ENCODE data around the gene ZP4. TPM values are rescaled to one million over a fixed set of nuclear protein-coding genes. Genes with fewer than 3 reads are reported as not detected.
"Not testable (repeated sequence)": the region's sequence is repeated elsewhere in the genome, so short reads cannot be mapped to it uniquely, and the experiment has no call there.

ZP4 gene
- total RNA-seq, 1 experiment from 2014 or later = not detected

GRCh38 chr1:237852342-237852741 lies 38.4 kb downstream of the ZP4 start:
- Histone ChIP-seq H3K27me3 (replicated peaks; ENCODE audit: insufficient read depth, low read depth, low read length, poor library complexity) (no peaks in the 10 kb centered on the region), H3K27ac (ENCODE audit: low read depth, low read length, poor library complexity, severe bottlenecking) (no peak overlapping the region), H3K4me3 (ENCODE audit: low read depth, low read length, poor library complexity, severe bottlenecking) (no peak overlapping the region), H3K4me1 (ENCODE audit: insufficient read depth, low read length, poor library complexity, severe bottlenecking) (no peaks in the 10 kb centered on the region), H3K36me3 (ENCODE audit: insufficient read depth, low read length, poor library complexity, severe bottlenecking) (no peaks in the 10 kb centered on the region), H3K9me3 (ENCODE audit: low read depth, low read length, poor library complexity, severe bottlenecking) (no peaks in the 10 kb centered on the region)
- intact Hi-C loops (cut with micrococcal nuclease; ENCODE audit: unreplicated experiment) = loop anchor here (5.0 to 10.0 kb wide), 2 partner anchors 392 to 1100 kb away; no protein-coding TSS in a partner anchor
- no TSS peak for BruUV-seq (replicated peaks)
- ChIA-PET CTCF (no interaction called here), POLR2A (ENCODE audit: low non-redundant PET) (no interaction called here)
- TF ChIP-seq EZH2 (IDR thresholded peaks at IDR 0.05; ENCODE audit: borderline replicate concordance, low read depth, low read length, poor library complexity, severe bottlenecking) = no peak
- no peak for DNase-seq (ENCODE audit: low spot score)

GRCh38 chr1:237851210-237851845 lies 39.4 kb downstream of the ZP4 start:
- Histone ChIP-seq H3K4me3 (ENCODE audit: low read depth, low read length, poor library complexity, severe bottlenecking) (no peak overlapping the region), H3K9me3 (ENCODE audit: low read depth, low read length, poor library complexity, severe bottlenecking) (no peaks in the 10 kb centered on the region), H3K27me3 (replicated peaks; ENCODE audit: insufficient read depth, low read depth, low read length, poor library complexity) (no peaks in the 10 kb centered on the region), H3K4me1 (ENCODE audit: insufficient read depth, low read length, poor library complexity, severe bottlenecking) (no peaks in the 10 kb centered on the region), H3K36me3 (ENCODE audit: insufficient read depth, low read length, poor library complexity, severe bottlenecking) (no peaks in the 10 kb centered on the region), H3K27ac (ENCODE audit: low read depth, low read length, poor library complexity, severe bottlenecking) (no peak overlapping the region)
- DNase-seq (ENCODE audit: low spot score) = peak; percentile 65
- ChIA-PET CTCF (interaction anchor here (0.5 to 1.0 kb wide), 3 partner anchors 12 to 38 kb away, joined by 3 to 5 read pairs (median 4); no protein-coding TSS in a partner anchor), POLR2A (ENCODE audit: low non-redundant PET) (no interaction called here)
- no TSS peak for BruUV-seq (replicated peaks)
- TF ChIP-seq CTCF (conservative IDR thresholded peaks at IDR 0.05; ENCODE audit: low read depth, low read length) = peak; percentile 71
- TF ChIP-seq EZH2 (IDR thresholded peaks at IDR 0.05; ENCODE audit: borderline replicate concordance, low read depth, low read length, poor library complexity, severe bottlenecking) = no peak
- intact Hi-C loops (cut with micrococcal nuclease; ENCODE audit: unreplicated experiment) = loop anchor here (5.0 to 10.0 kb wide), 2 partner anchors 393 to 1101 kb away; no protein-coding TSS in a partner anchor

- H3K4me3 ChIP-seq (ENCODE audit: low read depth, low read length, poor library complexity, severe bottlenecking); H3K27ac ChIP-seq (ENCODE audit: low read depth, low read length, poor library complexity, severe bottlenecking); H3K4me1 ChIP-seq (ENCODE audit: insufficient read depth, low read length, poor library complexity, severe bottlenecking); H3K27me3 ChIP-seq (replicated peaks; ENCODE audit: insufficient read depth, low read depth, low read length, poor library complexity); POLR2A ChIA-PET (ENCODE audit: low non-redundant PET); H3K36me3 ChIP-seq (ENCODE audit: insufficient read depth, low read length, poor library complexity, severe bottlenecking); intact Hi-C loops (cut with micrococcal nuclease; ENCODE audit: unreplicated experiment); BruUV-seq (replicated peaks); H3K9me3 ChIP-seq (ENCODE audit: low read depth, low read length, poor library complexity, severe bottlenecking); DNase-seq (ENCODE audit: low spot score); CTCF ChIA-PET: not testable (repeated sequence)
These were observed 47.2 kb downstream of the ZP4 start for GRCh38 chr1:237843516-237843915.

GRCh38 chr1:237841485-237841884 lies 49.2 kb downstream of the ZP4 start:
- no peaks in the 10 kb centered on the region for H3K4me1 ChIP-seq (ENCODE audit: insufficient read depth, low read length, poor library complexity, severe bottlenecking)
- CTCF ChIA-PET = no interaction called here
- intact Hi-C loops (cut with micrococcal nuclease; ENCODE audit: unreplicated experiment) = no loop called here
- H3K36me3 ChIP-seq (ENCODE audit: insufficient read depth, low read length, poor library complexity, severe bottlenecking) = no peaks in the 10 kb centered on the region
- no peak for TF ChIP-seq CTCF (conservative IDR thresholded peaks at IDR 0.05; ENCODE audit: low read depth, low read length)
- no peak for TF ChIP-seq EZH2 (IDR thresholded peaks at IDR 0.05; ENCODE audit: borderline replicate concordance, low read depth, low read length, poor library complexity, severe bottlenecking)
- no peak overlapping the region for H3K27ac ChIP-seq (ENCODE audit: low read depth, low read length, poor library complexity, severe bottlenecking)
- no peaks in the 10 kb centered on the region for H3K27me3 ChIP-seq (replicated peaks; ENCODE audit: insufficient read depth, low read depth, low read length, poor library complexity)
- POLR2A ChIA-PET (ENCODE audit: low non-redundant PET) = no interaction called here
- H3K4me3 ChIP-seq (ENCODE audit: low read depth, low read length, poor library complexity, severe bottlenecking) = no peak overlapping the region
- no peaks in the 10 kb centered on the region for H3K9me3 ChIP-seq (ENCODE audit: low read depth, low read length, poor library complexity, severe bottlenecking)
- DNase-seq (ENCODE audit: low spot score) = no peak
- no TSS peak for BruUV-seq (replicated peaks)

Measured in A673 (cell line).